ENCODE results near the gene XRRA1.

XRRA1 gene

GRCh38 chr11:74905326-74905725 is 43.6 kb downstream of the XRRA1 start:
- no peaks in the 10 kb centered on the region for H3K79me2 ChIP-seq (ENCODE audit: insufficient read depth, low read length)
- H3K9ac ChIP-seq (ENCODE audit: low read depth, low read length, poor library complexity, severe bottlenecking), result no peak overlapping the region
- H3K9me2 ChIP-seq (replicated peaks; ENCODE audit: low read depth, low read length), result no peaks in the 10 kb centered on the region
- H3K9me3 ChIP-seq (ENCODE audit: insufficient read depth, low read depth, low read length), result 0 out of 2 replicates have a peak, but pooled peaks cover 4% of the 10 kb centered on the region
- H3K36me3 ChIP-seq (ENCODE audit: insufficient read depth, low read length), result no peaks in the 10 kb centered on the region
- no peak overlapping the region for H3K4me2 ChIP-seq (ENCODE audit: low read depth, low read length, poor library complexity, severe bottlenecking)
- H3K4me3 ChIP-seq (ENCODE audit: low read length, poor library complexity, severe bottlenecking), result no peak overlapping the region
- TF ChIP-seq EZH2phosphoT487 (IDR thresholded peaks at IDR 0.05; ENCODE audit: borderline replicate concordance) (no peak), CTCF (conservative IDR thresholded peaks at IDR 0.05; ENCODE audit: low read length) (no peak)
- no peak overlapping the region for H2AFZ ChIP-seq (ENCODE audit: low read length)
- no peaks in the 10 kb centered on the region for H3F3A ChIP-seq (ENCODE audit: low read depth)
- no peaks in the 10 kb centered on the region for H4K20me1 ChIP-seq (ENCODE audit: insufficient read depth, low read length, poor library complexity, severe bottlenecking)
- no peaks in the 10 kb centered on the region for H3K4me1 ChIP-seq (ENCODE audit: insufficient read depth, low read length, poor library complexity, severe bottlenecking)
- H3K27me3 ChIP-seq (ENCODE audit: insufficient read depth, low read length, poor library complexity, severe bottlenecking), result no peaks in the 10 kb centered on the region

GRCh38 chr11:74902342-74902741 is 46.5 kb downstream of the XRRA1 start:
- no peaks in the 10 kb centered on the region for H3K36me3 ChIP-seq (ENCODE audit: insufficient read depth, low read length)
- no peaks in the 10 kb centered on the region for H3K27me3 ChIP-seq (ENCODE audit: insufficient read depth, low read length, poor library complexity, severe bottlenecking)
- no peaks in the 10 kb centered on the region for H3K79me2 ChIP-seq (ENCODE audit: insufficient read depth, low read length)
- H3K4me2 ChIP-seq (ENCODE audit: low read depth, low read length, poor library complexity, severe bottlenecking), result no peak overlapping the region
- 0 out of 2 replicates have a peak, but pooled peaks cover 4% of the 10 kb centered on the region for H3K9me3 ChIP-seq (ENCODE audit: insufficient read depth, low read depth, low read length)
- H3K9ac ChIP-seq (ENCODE audit: low read depth, low read length, poor library complexity, severe bottlenecking), result no peak overlapping the region
- no peaks in the 10 kb centered on the region for H3K9me2 ChIP-seq (replicated peaks; ENCODE audit: low read depth, low read length)
- H3F3A ChIP-seq (ENCODE audit: low read depth), result no peaks in the 10 kb centered on the region
- H2AFZ ChIP-seq (ENCODE audit: low read length), result no peak overlapping the region
- no peaks in the 10 kb centered on the region for H4K20me1 ChIP-seq (ENCODE audit: insufficient read depth, low read length, poor library complexity, severe bottlenecking)
- no peaks in the 10 kb centered on the region for H3K4me1 ChIP-seq (ENCODE audit: insufficient read depth, low read length, poor library complexity, severe bottlenecking)
- TF ChIP-seq EZH2phosphoT487 (IDR thresholded peaks at IDR 0.05; ENCODE audit: borderline replicate concordance) (no peak), CTCF (conservative IDR thresholded peaks at IDR 0.05; ENCODE audit: low read length) (no peak)
- H3K4me3 ChIP-seq (ENCODE audit: low read length, poor library complexity, severe bottlenecking), result no peak overlapping the region

GRCh38 chr11:74896311-74896710 is 52.6 kb downstream of the XRRA1 start:
- TF ChIP-seq CTCF (conservative IDR thresholded peaks at IDR 0.05; ENCODE audit: low read length), result no peak
- no peak for TF ChIP-seq EZH2phosphoT487 (IDR thresholded peaks at IDR 0.05; ENCODE audit: borderline replicate concordance)

More at GRCh38 chr11:74896311-74896710, 52.6 kb downstream of the XRRA1 start:
- Histone ChIP-seq H3K36me3 (ENCODE audit: insufficient read depth, low read length) (no peaks in the 10 kb centered on the region), H4K20me1 (ENCODE audit: insufficient read depth, low read length, poor library complexity, severe bottlenecking) (no peaks in the 10 kb centered on the region), H3K4me3 (ENCODE audit: low read length, poor library complexity, severe bottlenecking) (no peak overlapping the region), H3K9me2 (replicated peaks; ENCODE audit: low read depth, low read length) (no peaks in the 10 kb centered on the region), H3K4me1 (ENCODE audit: insufficient read depth, low read length, poor library complexity, severe bottlenecking) (no peaks in the 10 kb centered on the region), H3K79me2 (ENCODE audit: insufficient read depth, low read length) (no peaks in the 10 kb centered on the region), H3F3A (ENCODE audit: low read depth) (no peaks in the 10 kb centered on the region), H3K4me2 (ENCODE audit: low read depth, low read length, poor library complexity, severe bottlenecking) (no peak overlapping the region), H3K9me3 (ENCODE audit: insufficient read depth, low read depth, low read length) (0 out of 2 replicates have a peak, but pooled peaks cover under 1% of the 10 kb centered on the region), H2AFZ (ENCODE audit: low read length) (no peak overlapping the region), H3K9ac (ENCODE audit: low read depth, low read length, poor library complexity, severe bottlenecking) (no peak overlapping the region), H3K27me3 (ENCODE audit: insufficient read depth, low read length, poor library complexity, severe bottlenecking) (no peaks in the 10 kb centered on the region)
